Stimulated activated naive CD8-positive, alpha-beta T cell treated with anti-CD3 and anti-CD28 coated beads, Interleukin-15, Interleukin-2, amounts not matched to agents 100 ng/mL and 50 ng/mL, for 24 hours (primary cell): Measurements from ENCODE around the gene SLC35F2.
"Not testable (repeated sequence)": the region's sequence is repeated elsewhere in the genome, so short reads cannot be mapped to it uniquely, and the experiment has no call there.

Experiments used
- H3K27ac Mint-ChIP-seq: one replicate; pipeline ENCODE4 v1.8.0; 2021; ENCODE audit warnings: mild to moderate bottlenecking, mixed read lengths
- H3K27me3 Mint-ChIP-seq: one replicate; pipeline ENCODE4 v1.8.0; 2021; ENCODE audit warnings: mixed read lengths
- H3K36me3 Mint-ChIP-seq: one replicate; pipeline ENCODE4 v1.8.0; 2021; ENCODE audit warnings: low read depth, mixed read lengths
- H3K4me1 Mint-ChIP-seq: one replicate; pipeline ENCODE4 v1.8.0; 2021; ENCODE audit warnings: low read depth, mixed read lengths
- H3K4me3 Mint-ChIP-seq: one replicate; pipeline ENCODE4 v1.8.0; 2021; ENCODE audit warnings: mild to moderate bottlenecking, mixed read lengths
- H3K9me3 Mint-ChIP-seq: one replicate; pipeline ENCODE4 v1.8.0; 2021; ENCODE audit warnings: mixed read lengths

SLC35F2 gene

DNA sequence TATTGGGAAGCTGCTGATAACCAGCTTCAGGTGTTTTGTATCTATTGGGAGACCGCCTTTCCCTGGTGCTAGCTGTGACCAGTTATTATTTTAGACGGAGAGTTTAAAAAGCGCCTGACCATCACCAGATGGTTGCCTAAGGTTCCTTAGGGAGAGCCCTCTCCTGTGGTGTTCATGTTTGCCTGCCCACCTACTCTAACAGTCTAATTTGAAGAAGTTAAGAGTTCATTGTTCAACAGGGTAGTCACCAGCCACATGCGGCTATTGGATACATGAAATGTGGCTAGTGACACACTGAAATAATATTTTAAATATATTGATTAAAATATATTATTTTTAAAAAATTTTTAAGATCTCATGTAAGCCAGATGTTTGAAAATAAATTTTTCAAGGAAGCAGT, 75.5 kb downstream of the SLC35F2 start:
- Mint-ChIP-seq H3K4me1 (peaks cover 4% of the 10 kb centered on the region), H3K9me3 (no peaks in the 10 kb centered on the region), H3K36me3 (no peaks in the 10 kb centered on the region), H3K4me3 (no peak overlapping the region), H3K27me3 (peaks cover 3% of the 10 kb centered on the region), H3K27ac (no peak overlapping the region)

DNA sequence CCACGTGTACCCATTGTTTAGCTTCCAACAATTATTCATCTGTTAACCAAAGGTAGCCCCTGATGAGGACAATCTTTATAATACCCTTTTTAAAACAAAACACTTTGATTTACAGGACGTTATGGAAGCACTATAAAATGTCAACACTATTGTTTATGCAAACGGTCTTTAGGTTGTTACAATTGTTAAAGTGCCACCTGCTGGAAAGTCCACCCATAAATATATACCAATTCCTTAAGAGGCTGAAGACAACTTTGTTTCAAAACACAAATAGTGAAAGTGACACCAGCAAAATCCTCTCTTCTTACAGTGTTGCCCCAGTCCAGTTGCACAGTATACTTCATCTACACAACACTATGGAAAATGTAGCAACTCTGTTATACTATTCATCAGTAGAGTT, 77.8 kb downstream of the SLC35F2 start:
- peaks cover 3% of the 10 kb centered on the region for H3K27me3 Mint-ChIP-seq
- H3K9me3 Mint-ChIP-seq: no peaks in the 10 kb centered on the region
- H3K27ac Mint-ChIP-seq: no peak overlapping the region
- H3K36me3 Mint-ChIP-seq: no peaks in the 10 kb centered on the region
- no peak overlapping the region for H3K4me3 Mint-ChIP-seq
- peaks cover 4% of the 10 kb centered on the region for H3K4me1 Mint-ChIP-seq

DNA sequence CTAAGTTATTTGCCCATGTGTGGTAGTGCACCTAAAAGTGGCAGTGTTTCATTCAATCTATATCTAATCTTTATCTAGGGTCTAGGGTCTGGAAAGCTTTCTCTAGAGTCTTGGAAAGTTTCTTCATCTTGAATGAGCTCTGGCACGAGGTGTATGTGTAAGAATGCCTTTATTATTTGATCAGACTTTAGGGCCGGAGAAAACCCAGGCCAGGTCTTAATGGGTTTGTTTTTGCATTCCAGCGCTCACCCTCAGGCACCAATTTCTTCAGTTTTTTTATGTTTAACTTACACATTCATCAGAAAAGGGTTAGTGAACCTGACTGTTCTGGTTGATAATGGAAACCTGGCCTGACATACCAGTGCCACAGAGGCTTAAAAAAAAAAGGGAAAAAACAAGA, 78.5 kb downstream of the SLC35F2 start:
- no peaks in the 10 kb centered on the region for H3K4me1 Mint-ChIP-seq
- no peak overlapping the region for H3K4me3 Mint-ChIP-seq
- no peaks in the 10 kb centered on the region for H3K36me3 Mint-ChIP-seq
- peaks cover 3% of the 10 kb centered on the region for H3K27me3 Mint-ChIP-seq
- no peak overlapping the region for H3K27ac Mint-ChIP-seq
- H3K9me3 Mint-ChIP-seq: no peaks in the 10 kb centered on the region

DNA sequence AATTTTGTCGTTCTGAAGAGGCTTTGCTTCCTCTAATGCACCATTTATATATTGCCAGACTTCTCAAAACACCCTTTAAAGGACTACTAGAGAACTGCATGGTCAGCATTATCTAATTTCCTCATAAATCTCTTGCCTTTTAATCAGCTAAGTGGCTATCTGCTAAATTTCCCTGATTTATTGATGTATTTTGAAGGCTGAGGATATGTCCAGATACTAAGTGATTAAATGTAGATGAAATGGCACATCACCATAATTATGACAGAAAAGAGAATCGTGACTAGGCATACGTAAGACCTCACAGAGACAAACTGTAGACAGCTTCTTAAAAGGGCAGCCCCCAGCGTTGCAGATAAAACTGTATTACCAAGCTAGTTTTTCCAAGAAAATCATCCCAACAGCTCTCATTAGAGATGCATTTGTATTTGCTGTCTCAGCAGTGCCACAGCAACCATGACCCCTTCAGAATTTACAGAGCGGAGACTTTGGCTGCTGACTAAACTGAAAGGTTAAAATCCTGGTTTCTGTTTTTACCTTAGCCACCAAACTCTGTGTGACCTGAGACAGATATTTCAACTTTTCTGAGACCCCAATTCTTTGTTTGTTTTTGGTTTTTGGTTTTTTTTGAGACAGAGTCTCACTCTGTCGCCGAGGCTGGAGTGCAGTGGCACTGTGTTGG, 79.6 kb downstream of the SLC35F2 start:
- Mint-ChIP-seq H3K27ac (no peak overlapping the region), H3K4me1 (no peaks in the 10 kb centered on the region), H3K9me3 (no peaks in the 10 kb centered on the region), H3K4me3 (no peak overlapping the region), H3K27me3 (peaks cover 3% of the 10 kb centered on the region), H3K36me3 (no peaks in the 10 kb centered on the region)

DNA sequence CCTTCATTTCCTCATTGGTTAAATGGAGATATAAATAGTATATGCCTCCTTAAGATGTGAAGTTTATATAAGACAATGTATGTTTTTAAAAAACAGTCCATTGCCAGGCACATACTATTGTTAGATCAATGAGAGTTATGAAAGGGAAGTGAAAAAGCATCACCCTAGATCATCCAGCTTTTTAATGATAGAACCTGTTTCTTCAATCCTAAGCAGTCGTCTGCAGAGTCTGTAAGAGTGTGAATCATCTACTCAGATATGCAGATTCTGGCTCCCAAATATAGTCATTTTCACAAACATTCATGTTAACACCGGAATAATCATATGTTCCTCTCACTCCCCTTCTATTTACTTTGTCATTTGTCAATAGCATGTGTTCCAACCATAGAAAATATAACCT, 81.5 kb downstream of the SLC35F2 start:
- Mint-ChIP-seq H3K27me3 (peaks cover 8% of the 10 kb centered on the region), H3K9me3 (no peaks in the 10 kb centered on the region), H3K4me1 (no peaks in the 10 kb centered on the region)

DNA sequence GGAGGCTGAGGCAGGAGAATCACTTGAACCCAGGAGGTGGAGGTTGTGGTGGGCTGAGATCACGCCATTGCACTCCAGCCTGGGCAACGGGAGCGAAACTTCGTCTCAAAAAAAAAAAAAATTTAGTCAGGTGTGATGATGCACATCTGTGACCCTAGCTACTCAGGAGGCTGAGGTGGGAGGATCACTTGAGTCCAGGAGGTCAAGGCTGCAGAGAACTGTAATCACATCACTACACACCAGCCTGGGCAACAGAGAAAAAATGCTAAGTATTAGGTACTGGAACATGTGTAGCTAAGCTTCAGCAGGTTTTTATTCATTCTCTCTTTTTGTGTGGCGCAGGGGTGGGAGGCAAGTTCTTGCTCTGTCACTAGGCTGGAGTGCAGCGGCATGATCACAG, 82.5 kb downstream of the SLC35F2 start:
- Mint-ChIP-seq H3K9me3 (no peaks in the 10 kb centered on the region), H3K4me1 (no peaks in the 10 kb centered on the region), H3K36me3 (no peaks in the 10 kb centered on the region), H3K27me3 (peaks cover 7% of the 10 kb centered on the region), H3K4me3 (no peak overlapping the region), H3K27ac (no peak overlapping the region)

More for the DNA sequence above, 81.5 kb downstream of the SLC35F2 start:
- H3K27ac Mint-ChIP-seq: no peak overlapping the region
- no peaks in the 10 kb centered on the region for H3K36me3 Mint-ChIP-seq
- H3K4me3 Mint-ChIP-seq: no peak overlapping the region

DNA sequence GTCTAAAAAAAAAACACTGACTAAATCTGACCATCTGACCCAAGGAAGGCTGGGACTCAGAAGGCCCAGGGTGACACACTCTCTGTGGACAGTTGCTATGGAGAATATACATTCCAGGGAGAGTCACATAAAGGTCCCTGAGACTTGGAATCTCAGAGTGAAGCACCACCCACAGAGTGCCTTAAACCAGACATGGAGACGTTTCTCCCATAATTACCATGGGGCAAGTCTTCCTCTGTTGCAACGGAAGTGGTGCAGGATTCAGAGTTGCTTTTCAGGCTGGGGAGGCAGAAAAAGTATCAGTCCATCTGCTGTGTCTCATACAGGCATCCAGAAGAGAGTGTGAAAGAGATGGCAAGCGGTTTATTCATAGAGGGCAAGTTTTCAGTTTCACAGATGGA, 88.0 kb downstream of the SLC35F2 start:
- H3K9me3 Mint-ChIP-seq: no peaks in the 10 kb centered on the region
- H3K36me3 Mint-ChIP-seq: no peaks in the 10 kb centered on the region
- no peak overlapping the region for H3K4me3 Mint-ChIP-seq
- peaks cover 19% of the 10 kb centered on the region for H3K27me3 Mint-ChIP-seq
- H3K27ac Mint-ChIP-seq: no peak overlapping the region
- no peaks in the 10 kb centered on the region for H3K4me1 Mint-ChIP-seq

DNA sequence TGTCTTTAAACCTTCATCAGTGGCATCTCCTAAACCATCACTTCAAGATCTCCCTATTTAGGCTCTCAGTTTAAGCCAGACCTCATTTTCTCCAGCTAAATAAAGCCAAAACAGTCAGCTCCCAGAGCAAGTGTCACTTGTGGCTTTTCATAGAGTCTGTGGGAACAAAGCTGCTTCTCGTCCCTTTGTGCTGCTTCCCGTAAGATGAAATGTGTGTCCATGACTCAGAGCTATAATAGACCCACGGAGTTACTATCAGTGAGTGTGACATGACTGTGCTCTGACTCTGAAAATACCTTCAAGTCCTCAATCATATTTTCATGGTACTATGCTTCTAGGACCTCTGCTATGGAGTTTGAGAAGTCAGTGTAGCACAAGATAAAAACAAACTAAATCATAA, 89.4 kb downstream of the SLC35F2 start:
- Mint-ChIP-seq H3K36me3 (no peaks in the 10 kb centered on the region), H3K27ac (no peak overlapping the region), H3K4me3 (no peak overlapping the region), H3K4me1 (no peaks in the 10 kb centered on the region), H3K27me3 (peaks cover 33% of the 10 kb centered on the region), H3K9me3 (no peaks in the 10 kb centered on the region)

DNA sequence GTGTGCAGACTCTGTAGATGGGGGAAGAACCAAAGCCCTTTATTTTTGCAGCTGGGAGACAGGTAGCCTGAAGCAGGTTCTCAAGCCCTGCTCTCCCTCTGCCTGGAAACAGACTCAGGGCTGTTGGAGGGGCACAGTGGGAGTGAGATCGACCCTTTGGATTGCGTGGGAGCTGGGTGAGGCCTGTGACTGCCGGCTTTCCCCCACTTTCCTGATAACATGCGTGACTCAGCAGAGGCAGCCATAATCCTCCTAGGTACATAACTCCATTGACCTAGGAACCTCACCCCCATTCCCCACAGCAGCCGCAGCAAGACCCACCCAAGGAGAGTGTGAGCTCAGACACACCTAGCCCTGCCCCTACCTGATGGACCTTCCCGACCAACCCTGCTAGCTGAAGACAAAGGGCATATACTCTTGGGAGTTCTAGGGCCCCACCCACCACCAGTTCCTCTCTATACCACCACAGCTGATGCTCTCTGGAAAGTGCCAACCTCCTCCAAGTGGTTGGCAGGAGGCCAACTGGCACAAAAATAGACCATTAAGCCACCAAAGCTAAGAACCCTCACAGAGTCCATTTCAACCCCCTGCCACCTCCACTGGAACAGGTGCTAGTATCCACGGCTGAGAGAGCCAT, 99.8 kb downstream of the SLC35F2 start:
- peaks cover 41% of the 10 kb centered on the region for H3K27me3 Mint-ChIP-seq
- H3K27ac Mint-ChIP-seq, H3K9me3 Mint-ChIP-seq, H3K36me3 Mint-ChIP-seq, H3K4me3 Mint-ChIP-seq, H3K4me1 Mint-ChIP-seq: not testable (repeated sequence)

DNA sequence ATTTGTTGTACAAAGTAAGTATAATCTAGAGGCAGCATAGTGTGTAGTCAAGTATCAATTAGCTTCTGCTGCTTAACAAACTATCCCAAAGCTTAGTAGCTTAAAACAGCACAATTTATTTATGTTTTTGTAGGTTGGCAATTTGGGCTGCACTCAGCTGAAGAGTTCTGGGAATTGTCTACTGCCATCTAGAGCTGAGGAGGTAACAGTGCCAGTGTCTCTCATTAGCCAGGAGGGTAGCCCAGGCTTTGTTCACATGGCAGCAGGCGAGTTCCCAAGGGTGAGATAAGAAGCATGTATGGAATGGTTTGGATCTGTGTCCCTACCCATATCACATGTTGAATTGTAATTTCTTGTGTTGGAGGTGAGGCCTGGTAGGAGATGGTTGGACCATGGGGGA, 100.9 kb downstream of the SLC35F2 start:
- Mint-ChIP-seq H3K4me1 (no peaks in the 10 kb centered on the region), H3K27ac (no peak overlapping the region), H3K36me3 (no peaks in the 10 kb centered on the region), H3K27me3 (peaks cover 38% of the 10 kb centered on the region), H3K4me3 (no peak overlapping the region), H3K9me3 (no peaks in the 10 kb centered on the region)

DNA sequence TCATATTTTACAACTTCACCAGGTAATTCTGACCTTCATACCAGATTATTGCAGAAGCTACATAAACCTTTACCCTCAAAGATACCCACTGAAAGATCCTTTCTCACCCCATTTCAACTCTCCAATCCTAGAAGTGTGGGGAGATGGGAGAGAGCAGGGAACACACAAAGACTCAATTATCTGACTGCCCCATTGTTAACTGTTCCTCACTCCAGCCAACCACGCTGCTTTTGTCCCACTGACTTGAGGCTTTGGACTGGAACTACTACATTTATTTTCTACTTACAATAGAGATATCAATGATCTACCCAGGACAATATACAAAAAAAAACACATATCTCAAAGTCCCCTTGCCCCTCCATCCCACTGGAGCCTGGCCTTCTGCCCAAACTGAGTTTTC, 102.0 kb downstream of the SLC35F2 start:
- Mint-ChIP-seq H3K27me3 (peaks cover 34% of the 10 kb centered on the region), H3K27ac (no peak overlapping the region), H3K9me3 (no peaks in the 10 kb centered on the region), H3K4me1 (no peaks in the 10 kb centered on the region), H3K36me3 (no peaks in the 10 kb centered on the region), H3K4me3 (no peak overlapping the region)

DNA sequence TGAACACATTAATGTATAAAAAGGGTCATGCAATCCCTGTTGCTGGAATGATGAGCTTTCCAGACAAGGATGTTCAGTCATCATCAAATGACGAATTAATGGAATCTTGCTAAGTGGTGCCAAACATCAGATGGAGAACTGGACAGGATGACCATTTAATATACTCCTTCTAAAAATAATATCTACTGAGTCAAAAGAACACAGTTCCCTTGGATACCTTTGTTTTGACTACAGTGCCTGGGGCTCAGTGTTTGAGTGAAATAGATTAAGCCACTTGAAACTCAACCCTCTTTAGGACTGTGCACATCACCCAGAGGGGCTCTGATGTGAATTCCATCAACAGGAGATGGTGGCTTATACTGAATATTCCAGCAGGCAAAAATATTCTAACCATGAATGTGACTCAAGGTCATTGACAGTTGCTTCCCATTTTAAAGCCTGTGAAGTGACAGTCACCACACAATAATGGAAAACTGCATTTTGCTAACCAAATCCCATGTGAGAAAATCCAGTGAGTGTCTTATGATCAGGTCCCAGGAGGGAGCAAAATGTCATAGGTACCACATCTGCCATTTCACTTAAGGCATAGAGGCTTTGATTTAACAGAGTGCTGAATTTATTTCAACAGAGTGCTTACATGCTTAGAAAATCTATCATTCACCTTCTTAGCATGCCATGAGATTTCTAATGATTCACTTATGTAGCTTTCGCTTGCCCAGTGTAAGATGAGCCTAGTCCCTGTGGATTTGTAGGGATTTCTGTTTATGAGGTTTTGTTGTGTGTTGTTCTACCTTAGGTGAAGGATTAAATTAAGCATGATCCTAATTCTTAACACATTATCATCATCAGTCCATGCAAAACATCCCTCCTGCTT, 105.4 kb downstream of the SLC35F2 start:
- H3K9me3 Mint-ChIP-seq: no peaks in the 10 kb centered on the region
- H3K27me3 Mint-ChIP-seq: peaks cover 33% of the 10 kb centered on the region
- no peaks in the 10 kb centered on the region for H3K4me1 Mint-ChIP-seq
- H3K27ac Mint-ChIP-seq: no peak overlapping the region
- H3K36me3 Mint-ChIP-seq: no peaks in the 10 kb centered on the region
- no peak overlapping the region for H3K4me3 Mint-ChIP-seq

DNA sequence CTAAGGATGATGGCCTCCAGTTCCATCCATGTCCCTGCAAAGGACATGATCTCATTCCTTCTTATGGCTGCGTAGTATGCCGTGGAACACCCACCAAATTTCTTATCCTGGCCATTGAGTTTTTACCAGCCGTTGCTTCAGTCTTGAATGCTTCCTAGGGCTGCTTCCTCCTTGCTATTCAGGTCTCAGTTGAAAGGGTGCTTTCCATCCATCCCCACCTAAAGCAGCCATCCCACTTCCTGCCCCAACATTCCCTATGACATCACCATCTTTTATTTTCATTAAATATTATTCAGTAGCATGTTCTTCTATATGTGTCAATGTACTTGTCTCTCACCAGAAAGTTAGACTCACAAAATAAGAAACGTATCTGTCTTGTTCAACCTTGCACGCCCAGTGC, 106.1 kb downstream of the SLC35F2 start:
- Mint-ChIP-seq H3K36me3 (no peaks in the 10 kb centered on the region), H3K4me3 (no peak overlapping the region), H3K4me1 (no peaks in the 10 kb centered on the region), H3K27ac (no peak overlapping the region), H3K27me3 (peaks cover 32% of the 10 kb centered on the region), H3K9me3 (no peaks in the 10 kb centered on the region)

DNA sequence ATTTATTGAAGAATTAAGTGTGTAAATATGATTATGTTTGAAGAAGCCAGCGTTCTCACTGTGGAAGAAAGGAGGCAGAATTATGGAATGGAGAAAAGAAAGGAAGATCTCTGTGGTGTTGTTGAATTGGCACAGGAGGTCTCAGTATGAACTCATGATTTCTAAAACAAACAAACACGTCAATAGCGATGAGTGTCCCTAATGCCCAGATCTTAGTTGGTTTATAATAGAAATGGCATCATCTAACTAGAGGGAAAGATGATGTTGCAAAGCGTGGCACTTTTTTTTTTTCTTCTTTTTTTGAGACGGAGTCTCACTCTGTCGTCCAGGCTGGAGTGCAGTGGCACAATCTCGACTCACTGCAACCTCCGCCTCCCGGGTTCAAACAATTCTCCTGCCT, 107.5 kb downstream of the SLC35F2 start:
- no peaks in the 10 kb centered on the region for H3K36me3 Mint-ChIP-seq
- H3K9me3 Mint-ChIP-seq: no peaks in the 10 kb centered on the region
- H3K4me1 Mint-ChIP-seq: no peaks in the 10 kb centered on the region
- no peak overlapping the region for H3K4me3 Mint-ChIP-seq
- H3K27ac Mint-ChIP-seq: no peak overlapping the region
- H3K27me3 Mint-ChIP-seq: peaks cover 26% of the 10 kb centered on the region

DNA sequence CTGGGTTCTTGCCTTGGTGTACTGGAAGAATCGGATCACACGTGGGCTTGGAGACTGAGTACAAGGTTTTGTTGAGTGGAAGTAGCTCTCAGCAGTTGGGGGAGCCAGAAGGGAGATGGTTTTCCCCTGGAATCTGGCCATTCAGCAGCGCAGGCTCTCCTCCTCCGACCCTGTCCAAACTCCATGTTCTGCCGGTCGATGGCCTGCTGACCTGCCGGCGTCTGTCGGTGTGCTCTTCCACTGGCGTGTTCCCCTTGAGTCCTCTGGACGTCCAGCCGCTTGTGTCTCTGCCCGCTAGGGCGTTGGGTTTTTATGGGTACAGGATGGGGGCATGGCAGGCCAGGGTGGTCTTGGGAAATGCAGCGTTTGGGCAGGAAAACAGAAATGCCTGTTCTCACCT, 108.3 kb downstream of the SLC35F2 start:
- no peaks in the 10 kb centered on the region for H3K4me1 Mint-ChIP-seq
- no peaks in the 10 kb centered on the region for H3K36me3 Mint-ChIP-seq
- no peak overlapping the region for H3K4me3 Mint-ChIP-seq
- H3K9me3 Mint-ChIP-seq: no peaks in the 10 kb centered on the region
- H3K27me3 Mint-ChIP-seq: peaks cover 30% of the 10 kb centered on the region
- no peak overlapping the region for H3K27ac Mint-ChIP-seq
